ENCODE measurements around the gene SGMS1. TPM values are rescaled to one million over a fixed set of nuclear protein-coding genes. Genes with fewer than 3 reads are reported as not detected.

SGMS1 gene
- polyA plus RNA-seq, 1 donor from 2014 or later = 8.0 TPM

- no peaks in the 10 kb centered on the region for H3K9me3 ChIP-seq (ENCODE audit: low read length)
- no peaks in the 10 kb centered on the region for H3K36me3 ChIP-seq (ENCODE audit: insufficient read depth, low read length)
- TF ChIP-seq CTCF (IDR thresholded peaks at IDR 0.05; ENCODE audit: poor library complexity, severe bottlenecking) = no peak
- no peak overlapping the region for H3K4me2 ChIP-seq (ENCODE audit: low read length)
- no peak overlapping the region for H2AFZ ChIP-seq (ENCODE audit: low read depth, low read length)
- no peaks in the 10 kb centered on the region for H3K27me3 ChIP-seq (ENCODE audit: insufficient read depth, low read depth, low read length)
- H3K79me2 ChIP-seq (replicated peaks; ENCODE audit: insufficient read depth, low read length) = no peaks in the 10 kb centered on the region
- no peaks in the 10 kb centered on the region for H4K20me1 ChIP-seq (ENCODE audit: insufficient read depth)
- no peaks in the 10 kb centered on the region for H3K9me2 ChIP-seq (ENCODE audit: insufficient read depth, low read length)
- no peak overlapping the region for H3K4me3 ChIP-seq (ENCODE audit: low read length)
- no peak overlapping the region for H3K9ac ChIP-seq (ENCODE audit: low read length)
- no peak overlapping the region for H3K27ac ChIP-seq (ENCODE audit: low read length)
- no peaks in the 10 kb centered on the region for H3F3A ChIP-seq (ENCODE audit: insufficient read depth, low read length, poor library complexity, severe bottlenecking)
Measured at GRCh38 chr10:50393784-50394467, 229.8 kb downstream of the SGMS1 start.

- Histone ChIP-seq H3K79me2 (replicated peaks; ENCODE audit: insufficient read depth, low read length) (no peaks in the 10 kb centered on the region), H2AFZ (ENCODE audit: low read depth, low read length) (no peak overlapping the region), H3K4me3 (ENCODE audit: low read length) (no peak overlapping the region), H3K9ac (ENCODE audit: low read length) (no peak overlapping the region), H3K36me3 (ENCODE audit: insufficient read depth, low read length) (no peaks in the 10 kb centered on the region), H4K20me1 (ENCODE audit: insufficient read depth) (no peaks in the 10 kb centered on the region), H3K9me3 (ENCODE audit: low read length) (no peaks in the 10 kb centered on the region), H3K27me3 (ENCODE audit: insufficient read depth, low read depth, low read length) (no peaks in the 10 kb centered on the region), H3K4me2 (ENCODE audit: low read length) (no peak overlapping the region), H3K9me2 (ENCODE audit: insufficient read depth, low read length) (no peaks in the 10 kb centered on the region), H3F3A (ENCODE audit: insufficient read depth, low read length, poor library complexity, severe bottlenecking) (no peaks in the 10 kb centered on the region), H3K27ac (ENCODE audit: low read length) (no peak overlapping the region)
- TF ChIP-seq REST (IDR thresholded peaks at IDR 0.05; ENCODE audit: borderline replicate concordance) (no peak), CTCF (IDR thresholded peaks at IDR 0.05; ENCODE audit: poor library complexity, severe bottlenecking) (no peak), TAF1 (IDR thresholded peaks at IDR 0.05; ENCODE audit: low read depth) (no peak), POLR2AphosphoS5 (IDR thresholded peaks at IDR 0.05) (no peak), RAD21 (conservative IDR thresholded peaks at IDR 0.05) (no peak), EZH2 (IDR thresholded peaks at IDR 0.05; ENCODE audit: borderline replicate concordance, insufficient read depth, low read length, poor library complexity, severe bottlenecking) (no peak), MXI1 (conservative IDR thresholded peaks at IDR 0.05; ENCODE audit: poor library complexity, severe bottlenecking) (no peak), SMC3 (conservative IDR thresholded peaks at IDR 0.05; ENCODE audit: poor library complexity) (no peak), EP300 (conservative IDR thresholded peaks at IDR 0.05; ENCODE audit: poor library complexity, severe bottlenecking) (no peak)
Measured at GRCh38 chr10:50392966-50393718, 230.6 kb downstream of the SGMS1 start.

Data from neural cell (in vitro differentiated cells).